Mesendoderm (in vitro differentiated cells): ENCODE data around the gene DNAJC21.

Experiments
- DNase-seq: peaks from one replicate; pipeline ENCODE4 v3.0.0; 2013
- H2AK5ac ChIP-seq: 2 replicates; pipeline ENCODE4 v1.6.1; 2013; ENCODE audit warnings: low read length, inconsistent platforms
- H2BK120ac ChIP-seq: 2 replicates; pipeline ENCODE4 v1.6.1; 2013; ENCODE audit warnings: low read depth, mild to moderate bottlenecking, low read length, moderate library complexity, mixed read lengths
- H2BK15ac ChIP-seq: replicated peaks from 2 replicates; pipeline ENCODE4 v1.6.1; 2013; ENCODE audit warnings: low read depth, mild to moderate bottlenecking, moderate library complexity
- H2BK5ac ChIP-seq: 2 replicates; pipeline ENCODE4 v1.6.1; 2013; ENCODE audit warnings: low read length, inconsistent platforms
- H3K18ac ChIP-seq: 2 replicates; pipeline ENCODE4 v1.6.1; 2013; ENCODE audit warnings: mild to moderate bottlenecking, low read length, mixed read lengths
- H3K23ac ChIP-seq: one replicate; pipeline ENCODE4 v1.6.1; 2013; ENCODE audit warnings: low read length
- H3K27ac ChIP-seq: 2 replicates; pipeline ENCODE4 v1.5.1; 2013; ENCODE audit warnings: low read depth, mild to moderate bottlenecking, inconsistent platforms, low read length, moderate library complexity
- H3K27me3 ChIP-seq: 2 replicates; pipeline ENCODE4 v1.6.1; 2013; ENCODE audit warnings: low read length, control low read depth, mild to moderate bottlenecking, inconsistent platforms; ENCODE audit not compliant: insufficient read depth, poor library complexity
- H3K36me3 ChIP-seq: 2 replicates; pipeline ENCODE4 v1.6.1; 2013; ENCODE audit warnings: low read length, inconsistent platforms; ENCODE audit not compliant: control insufficient read depth, insufficient read depth
- H3K4ac ChIP-seq: one replicate; pipeline ENCODE4 v1.6.1; 2013; ENCODE audit warnings: low read depth, mild to moderate bottlenecking, low read length, moderate library complexity
- H3K4me1 ChIP-seq: 2 replicates; pipeline ENCODE4 v1.6.1; 2013; ENCODE audit warnings: low read depth, low read length, inconsistent platforms; ENCODE audit not compliant: control insufficient read depth
- H3K4me2 ChIP-seq: 2 replicates; pipeline ENCODE4 v1.6.1; 2013; ENCODE audit warnings: low read length
- H3K4me3 ChIP-seq: 2 replicates; pipeline ENCODE4 v1.5.1; 2013; ENCODE audit warnings: mild to moderate bottlenecking, low read length
- H3K56ac ChIP-seq: one replicate; pipeline ENCODE4 v1.6.1; 2013; ENCODE audit warnings: low read length
- H3K79me1 ChIP-seq: 2 replicates; pipeline ENCODE4 v1.6.1; 2013; ENCODE audit warnings: low read length, inconsistent platforms
- H3K79me2 ChIP-seq: 2 replicates; pipeline ENCODE4 v1.6.1; 2013; ENCODE audit warnings: mild to moderate bottlenecking, low read length; ENCODE audit not compliant: control insufficient read depth, insufficient read depth
- H3K9ac ChIP-seq: 2 replicates; pipeline ENCODE4 v1.6.1; 2013; ENCODE audit warnings: low read length, inconsistent platforms
- H4K5ac ChIP-seq: one replicate; pipeline ENCODE4 v1.6.1; 2013; ENCODE audit warnings: low read length
- H4K8ac ChIP-seq: one replicate; pipeline ENCODE4 v1.6.1; 2013; ENCODE audit warnings: low read depth, mild to moderate bottlenecking, control low read depth, low read length, moderate library complexity
- WGBS: extraction: QIAGEN DNeasy Blood & Tissue Kit; methylation state at CpG from one replicate; pipeline ENCODE4 v1.1.7; 2013; ENCODE audit warnings: low lambda C conversion rate, missing lambda C conversion rate; ENCODE audit not compliant: insufficient coverage; ENCODE audit errors: extremely low coverage; 5-methylcytosine and 5-hydroxymethylcytosine counted together

The DNAJC21 gene

DNA sequence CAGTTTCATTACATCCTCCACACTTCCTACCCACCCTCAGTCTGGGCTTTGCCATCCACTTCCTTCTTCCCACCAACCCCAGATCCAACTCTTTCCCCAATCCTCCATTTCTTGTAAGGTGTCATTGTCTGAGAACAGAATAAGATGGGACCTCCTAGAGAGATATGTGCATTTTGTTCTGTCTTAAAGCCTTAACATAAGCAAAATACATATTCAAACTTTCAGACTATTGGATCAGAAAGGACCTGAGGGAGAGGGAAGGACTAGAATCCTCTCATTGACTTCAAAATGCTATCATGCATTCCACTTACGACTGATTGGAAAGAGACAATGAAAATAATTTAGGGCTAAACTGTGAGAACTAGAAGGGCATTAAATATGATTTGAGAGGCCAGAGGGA, 75.4 kb downstream of the DNAJC21 start:
- Histone ChIP-seq H2BK15ac (no peak overlapping the region), H3K56ac (no peak overlapping the region), H4K8ac (no peak overlapping the region), H3K27me3 (no peaks in the 10 kb centered on the region), H3K79me2 (no peaks in the 10 kb centered on the region), H4K5ac (no peak overlapping the region), H3K4me2 (no peak overlapping the region), H3K4me3 (no peak overlapping the region), H3K23ac (no peak overlapping the region), H3K9ac (no peak overlapping the region), H3K4ac (no peak overlapping the region), H2BK120ac (no peak overlapping the region), H3K79me1 (no peaks in the 10 kb centered on the region), H3K27ac (no peak overlapping the region), H3K4me1 (no peaks in the 10 kb centered on the region), H3K36me3 (no peaks in the 10 kb centered on the region), H2AK5ac (no peak overlapping the region), H2BK5ac (no peak overlapping the region), H3K18ac (no peak overlapping the region)
- no CpG with 5 or more reads among the region's 1 CpG for WGBS
- DNase-seq, result no peak
